Keratinocyte (primary cell): Measurements from ENCODE around the gene THAP9. TPM values are rescaled to one million over a fixed set of nuclear protein-coding genes. Genes with fewer than 3 reads are reported as not detected.

Experiments used
- DNase-seq: peaks from one replicate; pipeline ENCODE4 v3.0.0-alpha.2; 2011; ENCODE audit warnings: low read depth, missing footprints, low spot score
- FAIRE-seq: peaks from 2 replicates; lab custom pipeline; 2011; peaks lifted over from hg19 to GRCh38; lab: Jason Lieb, UNC
- H2AFZ ChIP-seq: 2 replicates; pipeline ENCODE4 v1.6.0; 2012; ENCODE audit warnings: low read length, control low read depth, inconsistent platforms; ENCODE audit not compliant: control insufficient read depth
- H3K27ac ChIP-seq: 2 replicates; pipeline ENCODE4 v1.5.1; 2011; ENCODE audit warnings: low read length; ENCODE audit not compliant: control insufficient read depth, insufficient read depth
- H3K27me3 ChIP-seq: 3 replicates; pipeline ENCODE4 v1.6.0; 2011; ENCODE audit warnings: low read length; ENCODE audit not compliant: control insufficient read depth, insufficient read depth; ENCODE audit errors: extremely low read depth
- H3K36me3 ChIP-seq, 2 experiments: 2 replicates in 1 of 2; 3 replicates in 1 of 2; pipeline ENCODE4 v1.5.1; 2011; ENCODE audit warnings: low read length in 2 of 2, mild to moderate bottlenecking in 1 of 2; ENCODE audit not compliant: control insufficient read depth in 2 of 2, insufficient read depth in 2 of 2; ENCODE audit errors: extremely low read depth in 1 of 2
- H3K4me1 ChIP-seq: 3 replicates; pipeline ENCODE4 v1.5.1; 2011; ENCODE audit warnings: low read length; ENCODE audit not compliant: control insufficient read depth, insufficient read depth; ENCODE audit errors: extremely low read depth
- H3K4me2 ChIP-seq: 3 replicates; pipeline ENCODE4 v1.6.0; 2011; ENCODE audit warnings: low read depth, low read length; ENCODE audit not compliant: control insufficient read depth, insufficient read depth; ENCODE audit errors: extremely low read depth
- H3K4me3 ChIP-seq, 3 experiments: fragments of 200-600 bp in 1 of 3; sonication (generic) in 1 of 3; 2 replicates in 2 of 3; 3 replicates in 1 of 3; pipeline ENCODE4 v1.5.1; 2011 to 2016; ENCODE audit warnings: low read length in 3 of 3, mild to moderate bottlenecking in 3 of 3, control low read depth in 2 of 3, inconsistent platforms in 1 of 3, low read depth in 1 of 3, mixed read lengths in 1 of 3, mixed run types in 1 of 3, moderate library complexity in 1 of 3; ENCODE audit not compliant: control insufficient read depth in 2 of 3, insufficient read depth in 2 of 3; ENCODE audit errors: extremely low read depth in 1 of 3
- H3K79me2 ChIP-seq: 2 replicates; pipeline ENCODE4 v1.6.0; 2012; ENCODE audit warnings: low read length; ENCODE audit not compliant: control insufficient read depth, insufficient read depth
- H3K9ac ChIP-seq: 3 replicates; pipeline ENCODE4 v1.6.0; 2011; ENCODE audit warnings: low read length; ENCODE audit not compliant: control insufficient read depth, insufficient read depth; ENCODE audit errors: extremely low read depth
- H3K9me1 ChIP-seq: 3 replicates; pipeline ENCODE4 v1.6.0; 2011; ENCODE audit warnings: low read length; ENCODE audit not compliant: control insufficient read depth, insufficient read depth; ENCODE audit errors: extremely low read depth
- H3K9me3 ChIP-seq: 2 replicates; pipeline ENCODE4 v1.5.1; 2012; ENCODE audit warnings: low read depth, low read length; ENCODE audit not compliant: control insufficient read depth
- H4K20me1 ChIP-seq: 3 replicates; pipeline ENCODE4 v1.6.0; 2011; ENCODE audit warnings: low read length; ENCODE audit not compliant: control insufficient read depth, insufficient read depth; ENCODE audit errors: extremely low read depth
- EZH2 ChIP-seq: IDR thresholded peaks from one replicate; pipeline ENCODE4 v1.6.1; 2012; ENCODE audit warnings: inconsistent platforms, mild to moderate bottlenecking, low read length, moderate library complexity
- dilution Hi-C: fragments of 300-500 bp; cut with MboI; formaldehyde crosslinking; loops from one replicate; pipeline ENCODE4 v1.7.0; 2020; ENCODE audit warnings: low sequenced_read_pairs; ENCODE audit not compliant: extremely low pct_ligation_motif_present
- polyA plus RNA-seq, 5 experiments: library from polyadenylated mRNA; depleted of rRNA in 3 of 5; stranded (reverse) in 3 of 5; stranded (forward) in 1 of 5; unstranded in 1 of 5; fragments of >200 nt; gene quantifications; 1 replicate in 1 of 5; 2 replicates in 3 of 5; 3 replicates in 1 of 5; pipeline versions ENCODE4 v1.2.1 to v1.2.3, GENCODE V29; 2011 to 2012; ENCODE audit warnings: missing spikeins in 2 of 5, low read depth in 1 of 5, low replicate concordance in 1 of 5
- TF ChIP-seq, protein P1 (sequence below), 3 experiments: IDR thresholded peaks in 1 of 3; conservative IDR thresholded peaks in 1 of 3; optimal IDR thresholded peaks in 1 of 3; 2 replicates in 2 of 3; 3 replicates in 1 of 3; pipeline versions ENCODE3 to v1.5.1; 2011; ENCODE audit warnings: low read length in 3 of 3, mild to moderate bottlenecking in 3 of 3, moderate library complexity in 2 of 3, control low read depth in 1 of 3, inconsistent platforms in 1 of 3; ENCODE audit not compliant: insufficient read depth in 2 of 3; ENCODE audit errors: extremely low read depth in 1 of 3

THAP9 gene
- polyA plus RNA-seq, 1 donor (not counting 4 experiments of a cell fraction or from before 2014, with no cell fraction given), result 1.9 TPM

DNA sequence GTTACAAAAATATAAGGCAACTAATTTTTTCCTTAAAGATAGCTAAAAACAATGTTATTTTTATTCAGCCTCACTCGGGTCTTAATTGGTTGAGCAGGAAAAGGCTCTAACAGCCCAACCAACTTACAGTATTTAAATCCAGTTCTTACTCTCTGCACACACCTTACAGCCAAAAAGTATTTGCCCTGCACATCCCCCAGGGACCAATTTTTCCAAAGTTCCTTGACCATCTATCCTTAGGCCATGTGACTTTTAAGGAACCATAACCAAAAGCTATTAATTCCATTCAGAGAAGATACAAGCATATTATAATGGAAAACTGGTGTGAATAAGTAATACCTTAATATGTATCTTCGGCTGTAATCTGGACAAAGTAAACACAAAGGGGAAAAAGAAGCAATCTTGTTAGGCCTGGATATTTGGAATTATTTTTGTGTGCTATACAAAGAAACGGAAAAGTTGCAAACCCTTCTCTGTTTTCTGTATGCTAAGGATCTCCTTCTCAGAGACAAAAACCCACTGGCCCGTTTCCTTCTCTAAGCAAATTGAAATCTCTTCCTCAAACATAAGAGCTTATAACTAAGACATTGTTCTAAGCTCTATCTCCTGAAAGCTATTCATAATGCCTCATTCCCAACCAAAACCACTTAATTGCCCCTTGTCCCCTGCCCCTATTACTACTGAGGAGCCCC lies 1.0 kb upstream of the THAP9 start:
- dilution Hi-C loops, result no loop called here
- Histone ChIP-seq H3K4me1 (peaks cover 18% of the 10 kb centered on the region), H3K4me2 (peak overlapping the region; percentile 78), H3K79me2 (peaks cover 55% of the 10 kb centered on the region), H3K27ac (peak overlapping the region; percentile 92), H3K4me3 (peak overlapping the region; percentile 75 to 98 (median 93)), H3K9ac (peak overlapping the region; percentile 92), H3K27me3 (no peaks in the 10 kb centered on the region), H3K9me3 (no peaks in the 10 kb centered on the region), H2AFZ (no peak overlapping the region), H3K9me1 (no peaks in the 10 kb centered on the region), H4K20me1 (no peaks in the 10 kb centered on the region), H3K36me3 (peaks cover 9 to 15% of the 10 kb centered on the region in 2 experiments)
- FAIRE-seq, result peak; percentile 5
- no peak for DNase-seq
- TF ChIP-seq EZH2, result no peak
- TF ChIP-seq, protein P1, sequence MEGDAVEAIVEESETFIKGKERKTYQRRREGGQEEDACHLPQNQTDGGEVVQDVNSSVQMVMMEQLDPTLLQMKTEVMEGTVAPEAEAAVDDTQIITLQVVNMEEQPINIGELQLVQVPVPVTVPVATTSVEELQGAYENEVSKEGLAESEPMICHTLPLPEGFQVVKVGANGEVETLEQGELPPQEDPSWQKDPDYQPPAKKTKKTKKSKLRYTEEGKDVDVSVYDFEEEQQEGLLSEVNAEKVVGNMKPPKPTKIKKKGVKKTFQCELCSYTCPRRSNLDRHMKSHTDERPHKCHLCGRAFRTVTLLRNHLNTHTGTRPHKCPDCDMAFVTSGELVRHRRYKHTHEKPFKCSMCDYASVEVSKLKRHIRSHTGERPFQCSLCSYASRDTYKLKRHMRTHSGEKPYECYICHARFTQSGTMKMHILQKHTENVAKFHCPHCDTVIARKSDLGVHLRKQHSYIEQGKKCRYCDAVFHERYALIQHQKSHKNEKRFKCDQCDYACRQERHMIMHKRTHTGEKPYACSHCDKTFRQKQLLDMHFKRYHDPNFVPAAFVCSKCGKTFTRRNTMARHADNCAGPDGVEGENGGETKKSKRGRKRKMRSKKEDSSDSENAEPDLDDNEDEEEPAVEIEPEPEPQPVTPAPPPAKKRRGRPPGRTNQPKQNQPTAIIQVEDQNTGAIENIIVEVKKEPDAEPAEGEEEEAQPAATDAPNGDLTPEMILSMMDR (optimal IDR thresholded peaks at IDR 0.05 in 1 of 3, IDR thresholded peaks at IDR 0.05 in 1 of 3, conservative IDR thresholded peaks at IDR 0.05 in 1 of 3; ENCODE audit: extremely low read depth in 1 of 3, insufficient read depth in 2 of 3, low read length in 3 of 3), result no peak

DNA sequence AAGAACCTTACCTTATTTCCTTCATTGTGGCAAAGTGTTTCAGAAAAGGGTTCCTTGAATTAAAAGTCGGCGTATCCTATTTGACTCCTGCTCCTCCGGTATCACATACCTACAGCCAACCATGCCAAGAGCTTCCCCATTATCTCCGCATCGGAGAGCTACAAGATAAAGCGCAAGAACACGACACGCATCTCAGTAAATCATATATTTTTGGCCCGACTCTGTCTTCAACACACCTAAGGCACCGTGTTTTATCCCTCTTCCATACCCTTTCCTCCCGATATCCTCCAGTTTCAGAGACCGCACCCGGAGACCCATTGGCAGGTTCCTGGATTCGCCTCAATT lies 497 bp upstream of the THAP9 start:
- TF ChIP-seq EZH2, result no peak
- TF ChIP-seq, protein P1 (optimal IDR thresholded peaks at IDR 0.05 in 1 of 3, IDR thresholded peaks at IDR 0.05 in 1 of 3, conservative IDR thresholded peaks at IDR 0.05 in 1 of 3; ENCODE audit: extremely low read depth in 1 of 3, insufficient read depth in 2 of 3, low read length in 3 of 3), result no peak
- FAIRE-seq (peak; percentile 44), DNase-seq (no peak)
- peaks cover 14% of the 10 kb centered on the region for H3K4me1 ChIP-seq
- peaks cover 8 to 11% of the 10 kb centered on the region in 2 experiments for H3K36me3 ChIP-seq
- H3K4me3 ChIP-seq, result peak overlapping the region; percentile 75 to 98 (median 93)
- H3K9ac ChIP-seq, result peak overlapping the region; percentile 92
- no peaks in the 10 kb centered on the region for H4K20me1 ChIP-seq
- H3K79me2 ChIP-seq, result peaks cover 53% of the 10 kb centered on the region
- peak overlapping the region; percentile 70 for H2AFZ ChIP-seq
- no peaks in the 10 kb centered on the region for H3K27me3 ChIP-seq
- H3K27ac ChIP-seq, result peak overlapping the region; percentile 92
- no peaks in the 10 kb centered on the region for H3K9me1 ChIP-seq
- dilution Hi-C loops, result no loop called here
- peak overlapping the region; percentile 78 for H3K4me2 ChIP-seq
- no peaks in the 10 kb centered on the region for H3K9me3 ChIP-seq
